Measurements from ENCODE around the gene GSG1L.
"Not testable (repeated sequence)": the region's sequence is repeated elsewhere in the genome, so short reads cannot be mapped to it uniquely, and the experiment has no call there.

Gene GSG1L

GRCh38 chr16:27883576-27883975 is 179.9 kb downstream of the GSG1L start:
- DNase-seq: no peak

- no peak for DNase-seq
Measured at GRCh38 chr16:27880287-27880686, 183.2 kb downstream of the GSG1L start.

- DNase-seq: no peak
Measured at GRCh38 chr16:27879601-27880247, 183.8 kb downstream of the GSG1L start.

- DNase-seq: not testable (repeated sequence)
Measured at GRCh38 chr16:27872627-27873026, 190.9 kb downstream of the GSG1L start.

GRCh38 chr16:27870116-27870798 is 193.3 kb downstream of the GSG1L start:
- DNase-seq: no peak

- DNase-seq: no peak
Measured at GRCh38 chr16:27869411-27869810, 194.1 kb downstream of the GSG1L start.

- no peak for DNase-seq
Measured at GRCh38 chr16:27868180-27868579, 195.3 kb downstream of the GSG1L start.

- DNase-seq: peak; percentile 2
Measured at GRCh38 chr16:27867122-27868110, 196.1 kb downstream of the GSG1L start.

GRCh38 chr16:27863377-27863776 is 200.1 kb downstream of the GSG1L start:
- DNase-seq: no peak

- DNase-seq: no peak
Measured at GRCh38 chr16:27862953-27863352, 200.6 kb downstream of the GSG1L start.

GRCh38 chr16:27860091-27860490 is 203.4 kb downstream of the GSG1L start:
- DNase-seq: no peak

- DNase-seq: no peak
Measured at GRCh38 chr16:27859020-27859419, 204.5 kb downstream of the GSG1L start.

GRCh38 chr16:27853651-27854050 is 209.9 kb downstream of the GSG1L start:
- DNase-seq: no peak

- DNase-seq: no peak
Measured at GRCh38 chr16:27853101-27853500, 210.4 kb downstream of the GSG1L start.

- no peak for DNase-seq
Measured at GRCh38 chr16:27852681-27853080, 210.8 kb downstream of the GSG1L start.

- no peak for DNase-seq
Measured at GRCh38 chr16:27852116-27852515, 211.4 kb downstream of the GSG1L start.

- no peak for DNase-seq
Measured at GRCh38 chr16:27851586-27851985, 211.9 kb downstream of the GSG1L start.

GRCh38 chr16:27849621-27850020 is 213.9 kb downstream of the GSG1L start:
- DNase-seq: no peak

- DNase-seq: no peak
Measured at GRCh38 chr16:27847030-27847550, 216.4 kb downstream of the GSG1L start.

GRCh38 chr16:27844826-27845225 is 218.7 kb downstream of the GSG1L start:
- no peak for DNase-seq

GRCh38 chr16:27843800-27844199 is 219.7 kb downstream of the GSG1L start:
- DNase-seq: no peak

- DNase-seq: no peak
Measured at GRCh38 chr16:27841911-27842310, 221.6 kb downstream of the GSG1L start.
